Cardiac atrium fibroblast (primary cell): ENCODE results near the gene TTC23. TPM values are rescaled to one million over a fixed set of nuclear protein-coding genes. Genes with fewer than 3 reads are reported as not detected.

Source experiments
- total RNA-seq: library from RNA; depleted of rRNA; stranded (reverse); fragments of >200 nt; gene quantifications from 2 replicates; pipeline ENCODE4 v1.2.3, GENCODE V29; 2015

TTC23 gene, protein sequence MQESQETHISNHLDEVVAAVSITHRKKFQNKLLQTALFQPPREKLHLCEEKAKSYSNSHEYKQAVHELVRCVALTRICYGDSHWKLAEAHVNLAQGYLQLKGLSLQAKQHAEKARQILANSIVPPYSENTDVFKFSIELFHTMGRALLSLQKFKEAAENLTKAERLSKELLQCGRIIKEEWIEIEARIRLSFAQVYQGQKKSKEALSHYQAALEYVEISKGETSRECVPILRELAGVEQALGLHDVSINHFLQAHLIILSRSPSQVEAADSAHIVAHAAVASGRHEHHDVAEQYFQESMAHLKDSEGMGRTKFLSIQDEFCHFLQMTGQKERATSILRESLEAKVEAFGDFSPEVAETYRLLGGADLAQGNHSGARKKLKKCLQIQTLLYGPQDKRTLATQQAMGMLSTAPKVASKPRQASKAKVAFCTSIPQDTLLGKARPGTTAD
- 7.0 and 8.9 TPM in 2 replicates for total RNA-seq

GRCh38 chr15:99249270-99249841 is at the start of gene TTC23:
Gene TTC23 (minus strand): TSS chr15:99249581. CDS start chr15:99228712, 20,869 bp downstream.

DNA sequence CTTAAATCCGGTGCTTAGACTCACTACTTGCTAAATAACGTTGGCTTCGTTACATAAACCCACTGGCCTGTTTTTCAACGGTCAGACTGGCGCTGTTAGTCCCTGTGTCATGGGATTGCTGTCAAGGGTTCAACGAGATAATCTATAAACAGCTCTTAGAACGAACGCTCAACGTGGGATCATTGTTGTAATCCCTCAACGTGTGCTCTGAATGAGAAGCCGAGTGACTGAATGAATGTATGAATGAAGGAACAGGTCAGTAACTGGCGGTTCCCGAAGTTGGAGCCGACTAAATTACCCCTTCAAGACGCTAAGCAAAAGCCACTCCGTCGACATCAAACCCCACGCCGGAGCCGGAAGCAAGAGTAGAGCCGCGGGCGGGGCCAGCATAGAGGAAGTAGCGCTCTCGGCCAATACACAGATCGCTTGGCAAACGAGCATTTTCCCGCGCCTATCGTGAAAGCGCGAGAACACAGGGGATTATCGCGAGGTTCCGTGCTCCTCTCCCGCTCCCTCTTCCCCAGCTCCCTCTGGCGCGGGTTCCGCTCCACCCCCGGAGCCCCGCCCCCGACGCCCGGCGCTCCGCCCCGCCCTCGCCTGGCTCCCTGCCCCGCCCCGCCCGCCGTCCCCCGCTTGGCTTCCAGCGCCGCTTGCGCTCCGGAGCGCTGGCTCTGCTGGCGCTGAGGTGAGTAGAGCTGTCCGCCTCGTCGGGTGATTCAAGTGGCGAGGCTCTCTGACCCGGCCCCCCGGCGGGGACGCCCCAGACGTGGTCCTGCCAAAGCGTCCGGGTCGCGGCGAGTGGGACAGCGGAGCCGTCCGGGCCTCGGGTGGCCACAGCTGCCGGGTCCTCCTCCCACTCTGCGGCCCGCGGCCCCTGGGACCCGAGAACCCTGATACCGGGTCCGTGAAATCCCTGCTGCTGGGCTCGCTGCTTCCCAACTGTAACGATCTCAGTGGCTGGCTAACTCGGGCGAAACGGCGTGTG is 1.8 kb upstream of the TTC23 start, which contains the start of gene LRRC28:
Gene LRRC28, plus strand, starts transcription at position 625 of the 985 bp plus-strand sequence. CDS start 4,477 bp downstream, outside the sequence.

DNA sequence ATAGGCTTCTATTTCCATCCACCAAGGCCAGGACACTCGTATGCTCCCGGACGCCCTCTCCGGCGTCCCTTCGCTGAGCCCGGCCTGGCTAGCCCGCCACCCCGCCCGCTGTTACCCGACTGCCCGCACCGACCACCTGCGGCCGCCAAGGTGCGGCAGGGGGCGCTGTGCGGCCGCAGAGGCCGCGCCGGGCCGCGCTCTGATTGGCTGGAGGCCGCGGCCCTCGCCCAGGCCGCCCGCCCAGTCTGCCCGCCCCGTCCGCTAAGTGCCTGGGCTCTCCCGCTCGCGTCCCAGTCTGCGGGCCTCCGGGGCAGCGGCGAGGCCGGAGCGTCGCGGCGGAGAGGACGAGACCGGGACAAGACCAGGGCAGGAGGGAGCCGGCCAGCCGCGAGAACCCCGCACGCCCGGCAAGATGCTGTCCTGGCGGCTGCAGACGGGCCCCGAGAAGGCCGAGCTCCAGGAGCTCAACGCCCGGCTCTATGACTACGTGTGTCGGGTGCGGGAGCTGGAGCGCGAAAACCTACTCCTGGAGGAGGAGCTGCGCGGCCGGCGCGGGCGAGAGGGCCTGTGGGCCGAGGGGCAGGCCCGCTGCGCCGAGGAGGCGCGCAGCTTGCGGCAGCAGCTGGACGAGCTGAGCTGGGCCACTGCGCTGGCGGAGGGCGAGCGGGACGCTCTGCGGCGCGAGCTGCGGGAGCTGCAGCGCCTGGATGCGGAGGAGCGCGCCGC is 144.4 kb downstream of the TTC23 start, which contains the start of gene SYNM:
Gene SYNM, plus strand, starts transcription at position 293 of the 726 bp plus-strand sequence. Its CDS starts 120 bp downstream, at position 413.

Other genes starting within 250 kb of the TTC23 start
- not detected in 2 replicates for gene PGPEP1L, start 241.8 kb downstream of the TTC23 start, total RNA-seq
- gene SYNM, start 144.5 kb downstream of the TTC23 start, total RNA-seq = 1.1 and 1.6 TPM in 2 replicates
- gene LRRC28, start 1.9 kb upstream of the TTC23 start, total RNA-seq = 17.1 and 19.9 TPM in 2 replicates